DND-41 (cell line): ENCODE results near the gene MR1.

Experiments
- EZH2 ChIP-seq: IDR thresholded peaks from 3 replicates; pipeline ENCODE4 v1.6.1; 2012; ENCODE audit warnings: borderline replicate concordance, low read depth, mild to moderate bottlenecking, moderate library complexity, low read length, inconsistent platforms; ENCODE audit not compliant: severe bottlenecking
- TF ChIP-seq, protein P1 (sequence below): IDR thresholded peaks from 2 replicates; pipeline ENCODE4 v1.5.1; 2012; ENCODE audit warnings: borderline replicate concordance, low read length, moderate library complexity, mild to moderate bottlenecking; ENCODE audit not compliant: poor library complexity, severe bottlenecking; ENCODE audit errors: extremely low read depth

DNA sequence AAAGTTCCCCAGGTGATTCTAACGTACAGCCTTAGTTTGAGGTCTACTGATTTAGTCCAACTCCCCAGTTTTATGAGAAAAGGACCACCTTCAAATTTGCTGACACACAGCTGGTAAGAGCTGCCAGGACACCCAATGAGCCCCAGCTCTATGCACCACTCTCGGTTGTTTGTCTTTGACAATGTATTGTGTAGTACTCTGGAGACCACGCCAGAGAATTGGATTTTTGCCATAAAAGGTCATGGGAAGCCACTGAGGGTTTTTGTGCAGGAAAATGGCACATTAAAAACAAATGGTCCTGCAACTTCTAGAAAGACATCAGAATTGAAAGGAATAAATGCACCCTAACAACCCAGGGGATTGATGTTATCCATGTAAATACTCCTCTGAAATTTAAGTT lies 47.6 kb downstream of the MR1 start:
- TF ChIP-seq, protein P1, sequence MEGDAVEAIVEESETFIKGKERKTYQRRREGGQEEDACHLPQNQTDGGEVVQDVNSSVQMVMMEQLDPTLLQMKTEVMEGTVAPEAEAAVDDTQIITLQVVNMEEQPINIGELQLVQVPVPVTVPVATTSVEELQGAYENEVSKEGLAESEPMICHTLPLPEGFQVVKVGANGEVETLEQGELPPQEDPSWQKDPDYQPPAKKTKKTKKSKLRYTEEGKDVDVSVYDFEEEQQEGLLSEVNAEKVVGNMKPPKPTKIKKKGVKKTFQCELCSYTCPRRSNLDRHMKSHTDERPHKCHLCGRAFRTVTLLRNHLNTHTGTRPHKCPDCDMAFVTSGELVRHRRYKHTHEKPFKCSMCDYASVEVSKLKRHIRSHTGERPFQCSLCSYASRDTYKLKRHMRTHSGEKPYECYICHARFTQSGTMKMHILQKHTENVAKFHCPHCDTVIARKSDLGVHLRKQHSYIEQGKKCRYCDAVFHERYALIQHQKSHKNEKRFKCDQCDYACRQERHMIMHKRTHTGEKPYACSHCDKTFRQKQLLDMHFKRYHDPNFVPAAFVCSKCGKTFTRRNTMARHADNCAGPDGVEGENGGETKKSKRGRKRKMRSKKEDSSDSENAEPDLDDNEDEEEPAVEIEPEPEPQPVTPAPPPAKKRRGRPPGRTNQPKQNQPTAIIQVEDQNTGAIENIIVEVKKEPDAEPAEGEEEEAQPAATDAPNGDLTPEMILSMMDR, result no peak
- TF ChIP-seq EZH2, result no peak
